ENCODE data around the gene HOXA5. TPM values are rescaled to one million over a fixed set of nuclear protein-coding genes. Genes with fewer than 3 reads are reported as not detected.
A peak's percentile ranks its signal among the peaks of the same experiment; 100 is the strongest.

The HOXA5 gene
- total RNA-seq, 2 donors from 2014 or later, result 9.6 to 18.7 TPM

DNA sequence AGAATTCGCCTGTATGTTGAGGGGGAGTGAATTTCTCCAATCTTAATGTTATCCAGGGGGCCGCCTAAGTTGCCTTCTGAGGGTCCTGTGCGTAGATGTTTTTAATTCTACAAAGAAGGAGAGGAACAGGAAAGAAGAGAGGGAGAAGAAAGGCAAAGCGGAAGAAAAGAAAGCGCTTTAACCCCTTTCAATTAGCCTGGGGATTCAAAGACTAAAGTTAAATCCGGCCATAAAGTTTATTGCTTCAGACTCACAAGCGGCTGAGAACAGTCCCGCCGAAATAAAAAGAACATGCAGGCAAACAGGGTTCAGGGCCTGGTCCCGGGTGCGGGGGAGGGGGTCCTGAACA, 4.5 kb downstream of the HOXA5 start:
- intact Hi-C loops (cut with DNase I), result no loop called here
- H3K27ac ChIP-seq, result peak overlapping the region; percentile 84
- peaks cover 9% of the 10 kb centered on the region for H3K4me1 ChIP-seq
- TF ChIP-seq, protein P1, sequence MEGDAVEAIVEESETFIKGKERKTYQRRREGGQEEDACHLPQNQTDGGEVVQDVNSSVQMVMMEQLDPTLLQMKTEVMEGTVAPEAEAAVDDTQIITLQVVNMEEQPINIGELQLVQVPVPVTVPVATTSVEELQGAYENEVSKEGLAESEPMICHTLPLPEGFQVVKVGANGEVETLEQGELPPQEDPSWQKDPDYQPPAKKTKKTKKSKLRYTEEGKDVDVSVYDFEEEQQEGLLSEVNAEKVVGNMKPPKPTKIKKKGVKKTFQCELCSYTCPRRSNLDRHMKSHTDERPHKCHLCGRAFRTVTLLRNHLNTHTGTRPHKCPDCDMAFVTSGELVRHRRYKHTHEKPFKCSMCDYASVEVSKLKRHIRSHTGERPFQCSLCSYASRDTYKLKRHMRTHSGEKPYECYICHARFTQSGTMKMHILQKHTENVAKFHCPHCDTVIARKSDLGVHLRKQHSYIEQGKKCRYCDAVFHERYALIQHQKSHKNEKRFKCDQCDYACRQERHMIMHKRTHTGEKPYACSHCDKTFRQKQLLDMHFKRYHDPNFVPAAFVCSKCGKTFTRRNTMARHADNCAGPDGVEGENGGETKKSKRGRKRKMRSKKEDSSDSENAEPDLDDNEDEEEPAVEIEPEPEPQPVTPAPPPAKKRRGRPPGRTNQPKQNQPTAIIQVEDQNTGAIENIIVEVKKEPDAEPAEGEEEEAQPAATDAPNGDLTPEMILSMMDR (IDR thresholded peaks at IDR 0.05), result no peak
- peak overlapping the region; percentile 48 for H3K4me3 ChIP-seq
- H3K27me3 ChIP-seq, result no peaks in the 10 kb centered on the region
- DNase-seq, result no peak
- no peaks in the 10 kb centered on the region for H3K9me3 ChIP-seq
- H3K9ac ChIP-seq (ENCODE audit: low read depth in 2 of 2, low read length in 2 of 2), result peak overlapping the region; percentile 58 to 77
- no peaks in the 10 kb centered on the region for H3K36me3 ChIP-seq

DNA sequence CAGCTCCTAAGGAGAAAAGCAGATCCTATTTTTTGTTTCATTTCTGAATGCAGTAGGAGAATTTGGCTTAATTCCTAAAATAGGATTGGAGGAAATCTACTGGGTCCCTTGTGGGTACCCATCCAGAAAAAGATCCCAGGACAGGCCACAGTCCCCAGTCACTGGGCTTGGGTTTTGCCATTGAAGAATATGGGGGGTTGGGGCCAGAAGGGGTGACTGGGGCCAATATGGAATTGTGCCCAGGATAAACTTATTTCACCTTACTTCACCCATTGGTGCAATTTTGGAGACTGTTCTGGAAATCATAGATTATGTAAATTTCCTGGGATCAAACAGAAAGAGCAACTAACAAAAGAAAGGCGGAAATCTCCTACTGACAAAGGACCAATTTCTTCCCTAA, 5.0 kb downstream of the HOXA5 start:
- H3K9me3 ChIP-seq, result no peaks in the 10 kb centered on the region
- peak overlapping the region in 1 of 2 donors; percentile 58 for H3K9ac ChIP-seq (ENCODE audit: low read depth in 2 of 2, low read length in 2 of 2)
- H3K27me3 ChIP-seq, result no peaks in the 10 kb centered on the region
- DNase-seq, result peak; percentile 20
- peak overlapping the region; percentile 48 for H3K4me3 ChIP-seq
- H3K4me1 ChIP-seq, result peaks cover 9% of the 10 kb centered on the region
- no peaks in the 10 kb centered on the region for H3K36me3 ChIP-seq
- intact Hi-C loops (cut with DNase I), result no loop called here
- TF ChIP-seq, protein P1 (IDR thresholded peaks at IDR 0.05), result no peak
- H3K27ac ChIP-seq, result peak overlapping the region; percentile 84

DNA sequence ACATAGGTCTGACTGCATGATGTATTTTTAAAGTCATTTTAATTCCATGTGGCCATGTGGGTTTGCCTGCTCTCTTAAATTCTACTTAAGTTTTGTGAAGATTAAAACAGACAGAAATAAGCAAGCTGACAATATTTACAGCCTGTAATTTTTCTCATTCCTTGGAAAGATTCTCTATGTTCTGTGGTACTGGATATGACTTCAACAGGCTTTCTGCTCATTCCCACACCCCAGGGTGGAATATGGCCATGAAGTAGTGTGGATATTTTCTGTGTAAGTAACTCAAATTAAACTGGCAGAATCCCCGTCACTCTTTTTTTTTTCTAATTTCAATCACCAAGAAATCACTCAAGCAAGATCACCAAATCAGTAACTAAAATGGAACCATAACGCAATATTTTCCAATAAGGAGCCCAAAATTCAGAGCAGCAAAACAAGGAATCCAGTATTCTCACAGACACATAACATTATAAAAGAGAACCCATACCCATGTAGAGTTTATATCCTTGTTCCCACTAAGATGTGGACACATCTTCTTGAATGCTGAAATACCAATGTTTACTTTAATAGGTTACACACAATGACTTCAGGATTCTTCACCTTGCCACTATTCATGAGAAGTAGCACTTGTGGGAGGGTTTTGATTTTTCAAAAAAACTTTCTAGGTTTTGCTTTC, 5.7 kb downstream of the HOXA5 start:
- TF ChIP-seq, protein P1 (IDR thresholded peaks at IDR 0.05), result no peak
- intact Hi-C loops (cut with DNase I), result no loop called here
- Histone ChIP-seq H3K4me3 (no peak overlapping the region), H3K9me3 (no peaks in the 10 kb centered on the region), H3K27ac (peak overlapping the region; percentile 84), H3K4me1 (peaks cover 9% of the 10 kb centered on the region), H3K9ac (ENCODE audit: low read depth in 2 of 2, low read length in 2 of 2) (peak overlapping the region in 1 of 2 donors; percentile 58), H3K36me3 (no peaks in the 10 kb centered on the region), H3K27me3 (no peaks in the 10 kb centered on the region)
- peak; percentile 22 for DNase-seq

DNA sequence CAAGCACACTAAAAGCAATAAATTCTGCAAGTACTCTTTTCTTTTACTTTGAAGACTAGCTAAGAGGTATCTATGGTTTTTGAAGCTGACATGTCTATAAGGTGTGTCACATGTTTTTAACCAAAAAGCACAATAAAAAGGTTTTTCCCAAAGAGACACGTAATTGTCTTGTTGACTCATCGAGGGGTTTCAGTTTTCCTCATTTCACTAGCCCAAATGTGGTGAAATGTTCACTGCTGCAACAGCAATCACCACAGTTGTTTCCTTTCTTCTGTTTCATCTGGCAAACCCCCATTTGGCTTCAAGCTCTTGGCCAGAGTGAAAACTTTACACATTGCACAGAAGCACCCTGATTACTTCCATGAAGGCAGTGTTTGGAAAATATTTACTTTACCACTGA, 9.1 kb downstream of the HOXA5 start:
- TF ChIP-seq, protein P1 (IDR thresholded peaks at IDR 0.05), result no peak
- intact Hi-C loops (cut with DNase I), result no loop called here
- Histone ChIP-seq H3K9ac (ENCODE audit: low read depth in 2 of 2, low read length in 2 of 2) (peak overlapping the region in 1 of 2 donors; percentile 64), H3K27me3 (no peaks in the 10 kb centered on the region), H3K4me3 (no peak overlapping the region), H3K36me3 (no peaks in the 10 kb centered on the region), H3K4me1 (peaks cover 9% of the 10 kb centered on the region), H3K9me3 (no peaks in the 10 kb centered on the region), H3K27ac (peak overlapping the region; percentile 19)
- peak; percentile 53 for DNase-seq

DNA sequence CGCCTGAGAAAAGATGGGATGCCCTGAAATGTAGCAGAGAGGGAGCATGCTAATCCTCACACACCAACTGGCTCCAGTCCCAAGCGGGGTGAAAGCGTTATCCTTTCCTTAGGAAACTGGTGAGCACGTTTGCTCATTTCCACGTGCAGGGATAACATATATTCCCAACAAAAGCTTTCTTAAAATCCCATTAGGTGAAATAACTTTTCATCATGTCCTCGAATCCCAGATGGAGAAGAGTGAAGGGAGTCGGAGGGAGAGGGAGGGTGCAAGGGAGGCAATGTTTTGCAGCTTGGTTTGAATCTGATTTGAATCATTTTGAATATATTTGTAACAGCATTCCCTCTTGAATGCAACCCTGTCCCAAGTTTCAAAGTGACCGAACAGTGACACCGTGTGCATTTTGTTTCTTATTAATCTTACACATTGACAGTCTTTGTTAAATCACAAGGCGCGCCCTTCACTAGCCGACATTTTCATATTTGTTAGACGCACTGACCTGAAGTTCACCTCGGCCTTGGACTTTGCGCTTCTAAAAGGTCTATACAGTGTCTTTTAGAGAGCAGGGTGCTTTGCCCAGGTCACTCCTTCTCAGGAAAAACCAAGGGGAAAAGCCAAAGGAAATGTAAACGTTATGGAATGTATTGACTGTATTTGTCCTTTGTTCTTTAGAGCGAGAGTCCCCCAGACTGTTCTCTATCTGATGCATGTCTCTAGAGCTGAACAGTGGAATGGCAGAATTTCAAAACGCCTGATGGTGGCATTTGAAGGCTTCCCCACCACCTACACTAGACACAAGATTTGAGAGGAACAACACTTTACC, 9.9 kb downstream of the HOXA5 start:
- Histone ChIP-seq H3K9ac (ENCODE audit: low read depth in 2 of 2, low read length in 2 of 2) (peak overlapping the region in 1 of 2 donors; percentile 64), H3K27me3 (no peaks in the 10 kb centered on the region), H3K27ac (peak overlapping the region; percentile 19), H3K36me3 (no peaks in the 10 kb centered on the region), H3K4me1 (peaks cover 9% of the 10 kb centered on the region), H3K9me3 (no peaks in the 10 kb centered on the region), H3K4me3 (no peak overlapping the region)
- DNase-seq, result peak; percentile 69
- TF ChIP-seq, protein P1 (IDR thresholded peaks at IDR 0.05), result no peak
- intact Hi-C loops (cut with DNase I), result no loop called here

Data from colonic mucosa (tissue), 4 donors.